Renal cortex interstitium (tissue), 11 donors: ENCODE results near the gene PTPN1. TPM values are rescaled to one million over a fixed set of nuclear protein-coding genes. Genes with fewer than 3 reads are reported as not detected.
"Not testable (repeated sequence)": the region's sequence is repeated elsewhere in the genome, so short reads cannot be mapped to it uniquely, and the experiment has no call there.

Experiments
- DNase-seq, 11 donors: peaks; one replicate each; pipeline ENCODE4 v3.0.0-alpha.2; 2013; ENCODE audit warnings: low read depth in 9 of 11, low spot score in 4 of 11; ENCODE audit errors: extremely low read depth in 1 of 11
- polyA plus RNA-seq, 3 donors: library from polyadenylated mRNA; unstranded; fragments of 120-200 nt; gene quantifications; one replicate each; pipeline ENCODE4 v1.2.1, GENCODE V29; 2013; ENCODE audit not compliant: insufficient read length in 3 of 3

The PTPN1 gene
- polyA plus RNA-seq, 3 donors, result 32.8 to 33.4 (median 32.8) TPM

DNA sequence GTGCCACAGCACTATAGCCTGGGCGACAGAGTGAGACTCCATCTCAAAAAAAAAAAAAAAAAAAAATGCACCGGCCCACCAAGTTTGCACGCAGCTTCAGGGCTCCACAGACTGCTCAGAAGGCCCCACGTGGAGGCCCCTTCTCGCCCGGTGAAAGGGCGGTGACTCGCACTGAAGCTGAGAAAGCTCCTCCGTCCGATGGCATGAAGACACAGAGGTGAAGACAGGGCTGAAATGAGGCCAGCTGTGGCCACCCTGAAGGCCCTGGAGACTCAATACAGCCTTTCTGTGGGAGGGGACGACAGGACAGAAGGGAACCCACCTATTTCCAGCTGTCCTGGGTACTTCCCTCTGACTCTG is 84.0 kb downstream of the PTPN1 start:
- DNase-seq, result no peak

DNA sequence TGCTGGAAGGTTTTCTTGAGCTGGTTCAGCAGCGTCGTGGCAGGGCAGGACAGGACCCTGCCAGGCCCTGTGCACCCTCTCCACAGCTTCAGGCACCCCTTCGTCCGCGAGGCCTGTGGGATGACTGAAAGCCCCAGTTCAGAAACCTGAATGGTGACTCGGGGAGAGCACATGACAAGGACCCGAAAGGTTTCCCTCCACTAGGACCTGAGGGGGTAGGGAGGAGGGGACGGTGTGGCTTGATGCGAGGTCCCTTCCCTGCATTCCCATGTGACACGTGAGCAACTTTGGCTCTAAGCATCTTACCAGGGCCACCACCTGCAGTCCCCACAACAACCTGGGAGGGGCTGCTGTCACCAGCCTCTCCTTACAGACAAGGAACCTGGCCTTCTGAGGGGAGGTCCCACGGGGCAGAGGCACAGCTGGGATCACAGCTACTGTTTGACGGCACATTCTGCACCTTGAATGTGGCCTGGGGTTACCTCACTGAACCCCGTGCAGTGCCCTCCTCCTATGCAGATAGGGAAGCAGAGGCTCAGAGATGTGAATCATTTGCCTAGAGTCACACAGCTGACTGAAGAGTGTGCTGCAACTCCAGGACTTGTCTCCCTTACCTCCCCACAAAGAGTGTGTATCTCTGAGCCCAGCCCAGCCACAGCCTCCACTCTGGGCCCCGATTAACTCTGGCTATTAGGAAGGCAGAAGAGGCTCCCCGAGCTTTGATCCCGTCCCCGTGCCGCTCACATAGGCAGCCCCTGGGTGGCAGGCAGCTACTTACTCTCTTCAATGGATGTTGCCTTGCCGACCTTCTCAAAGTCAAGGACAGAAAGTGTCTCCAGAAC is 84.6 kb downstream of the PTPN1 start:
- no peak for DNase-seq

DNA sequence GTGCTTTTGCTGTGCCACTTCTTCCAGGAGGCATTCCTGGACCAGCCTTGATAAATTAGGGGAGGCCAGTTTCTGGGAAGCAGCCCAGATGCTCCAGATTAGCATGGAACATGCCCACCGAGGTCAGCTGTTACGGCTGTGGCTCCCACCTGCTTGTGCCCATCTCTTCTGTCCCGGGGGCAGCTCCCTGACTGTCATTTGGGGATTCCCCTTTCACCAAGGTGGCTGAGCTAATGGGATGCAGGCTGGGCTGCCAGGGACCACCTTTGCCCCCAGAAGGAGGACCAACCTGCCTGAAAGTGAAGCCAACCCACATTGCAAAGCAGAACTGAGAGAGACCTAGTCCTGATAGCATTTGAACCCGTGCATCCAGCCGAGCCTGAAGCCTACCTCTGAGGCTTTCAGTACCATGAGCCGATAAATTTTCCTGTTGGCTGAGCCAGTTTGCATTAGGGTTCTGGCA is 85.3 kb downstream of the PTPN1 start:
- DNase-seq, result no peak

DNA sequence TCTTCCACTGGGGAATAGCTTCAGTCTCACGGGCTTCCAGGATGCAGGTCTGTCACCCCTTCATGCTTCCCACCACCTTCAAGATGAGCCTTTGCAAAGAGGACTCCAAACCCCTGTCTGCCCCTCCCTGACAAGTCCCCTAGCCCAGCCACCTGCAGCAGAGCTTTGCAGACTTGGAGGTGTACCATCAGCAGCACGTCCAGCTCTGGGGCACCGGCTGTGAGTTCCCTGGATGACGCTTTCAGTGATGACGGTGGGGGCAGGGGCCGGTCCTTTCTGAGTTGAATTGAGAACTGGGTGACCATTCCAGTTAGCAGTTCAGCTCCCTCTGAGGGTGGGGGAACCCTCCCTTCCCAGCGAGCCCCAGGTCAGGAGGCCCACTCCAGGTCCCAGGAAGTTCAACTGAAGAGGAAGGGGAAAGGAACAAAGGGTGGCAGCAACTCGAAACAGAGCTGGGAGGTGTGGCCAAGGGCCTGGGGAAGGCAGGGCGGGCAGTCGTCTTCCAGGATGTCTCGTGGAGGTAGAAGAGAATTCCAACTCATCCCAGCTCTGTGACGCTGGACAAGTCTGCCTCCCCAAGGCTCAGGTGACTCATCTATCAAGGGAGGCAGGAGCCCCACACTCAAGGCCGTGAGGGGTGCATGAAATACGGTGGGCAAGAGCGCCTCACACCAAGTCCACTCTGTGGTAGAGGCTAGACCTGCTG is 86.0 kb downstream of the PTPN1 start:
- DNase-seq, result no peak

DNA sequence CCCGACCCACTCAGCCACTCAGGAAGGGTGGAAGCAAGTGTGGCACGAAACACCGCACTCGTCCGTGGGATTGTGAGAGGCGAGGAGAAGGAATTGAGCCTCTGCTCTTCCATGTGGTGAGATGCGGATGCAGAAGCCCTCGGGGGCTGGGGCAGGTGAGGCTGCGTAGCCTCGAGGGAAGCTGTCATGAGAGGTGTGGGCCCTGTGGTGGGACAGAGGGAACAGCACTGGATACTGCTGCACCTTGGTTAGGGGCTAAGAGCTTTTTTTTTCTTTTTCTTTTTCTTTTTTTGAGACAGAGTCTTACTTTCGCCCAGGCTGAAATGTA is 86.5 kb downstream of the PTPN1 start:
- DNase-seq, result no peak

DNA sequence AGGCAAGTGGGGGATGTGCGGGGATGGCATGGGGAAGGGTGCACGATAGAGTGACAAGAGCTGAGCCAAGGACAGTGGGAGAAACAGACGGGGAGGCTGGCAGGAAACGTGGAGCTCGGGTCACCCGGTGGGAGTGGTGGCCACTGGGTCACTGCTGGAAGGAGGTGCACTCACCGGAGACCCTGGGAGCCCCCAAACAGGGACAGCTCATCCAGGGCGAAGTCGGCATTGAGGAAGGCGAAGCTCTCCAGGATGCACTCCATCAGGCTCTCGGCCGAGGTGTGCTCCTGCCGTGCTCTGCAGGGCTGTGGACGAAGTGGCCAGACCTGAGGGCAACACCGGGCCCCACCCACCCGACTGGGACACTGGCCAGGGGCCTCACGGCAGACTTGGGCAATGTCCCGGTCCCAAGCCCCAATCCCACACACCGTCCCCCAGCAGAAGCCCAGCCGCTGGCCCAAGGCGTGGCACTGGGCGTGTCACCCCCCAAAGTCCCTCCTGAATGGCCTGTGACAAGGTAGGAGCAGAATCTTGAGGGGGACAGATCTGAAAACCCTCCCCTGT is 87.3 kb downstream of the PTPN1 start:
- DNase-seq, result no peak

DNA sequence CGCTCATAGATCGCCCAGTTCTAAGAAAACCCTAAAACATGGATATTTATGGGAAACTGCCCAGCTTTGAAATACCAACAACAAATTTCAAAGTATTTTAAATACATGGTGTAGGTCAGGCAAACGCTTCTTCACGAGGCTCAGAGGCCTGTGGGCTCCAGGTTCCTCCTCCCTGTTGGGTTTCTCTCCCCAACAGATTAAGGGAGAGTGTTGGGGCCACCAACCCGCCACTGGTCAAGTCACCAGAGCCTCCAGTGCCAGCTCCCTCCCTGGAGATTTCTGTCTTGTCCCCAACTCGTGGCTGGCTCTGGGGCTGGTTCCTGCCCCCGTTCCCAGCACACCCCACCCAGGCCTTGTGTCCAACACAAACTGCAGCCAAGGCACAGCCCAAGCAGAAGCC is 87.9 kb downstream of the PTPN1 start:
- no peak for DNase-seq

DNA sequence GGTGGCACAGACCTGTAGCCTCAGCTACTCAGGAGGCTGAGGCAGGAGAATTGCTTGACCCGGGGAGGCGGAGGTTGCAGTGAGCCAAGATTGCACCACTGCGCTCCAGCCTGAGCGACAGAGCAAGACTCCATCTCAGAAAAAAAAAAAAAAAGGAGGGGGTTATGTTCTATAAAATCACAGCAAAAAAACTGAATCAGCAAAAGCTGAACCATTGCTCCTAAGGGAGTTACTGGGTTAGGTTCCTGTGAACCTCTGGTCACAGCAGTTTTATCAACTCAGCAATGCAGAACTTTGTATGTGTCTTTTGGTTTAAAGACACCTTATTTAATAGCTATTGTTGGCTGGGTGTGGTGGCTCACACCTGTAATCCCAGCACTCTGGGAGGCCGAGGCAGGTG is 88.6 kb downstream of the PTPN1 start:
- not testable (repeated sequence) for DNase-seq

DNA sequence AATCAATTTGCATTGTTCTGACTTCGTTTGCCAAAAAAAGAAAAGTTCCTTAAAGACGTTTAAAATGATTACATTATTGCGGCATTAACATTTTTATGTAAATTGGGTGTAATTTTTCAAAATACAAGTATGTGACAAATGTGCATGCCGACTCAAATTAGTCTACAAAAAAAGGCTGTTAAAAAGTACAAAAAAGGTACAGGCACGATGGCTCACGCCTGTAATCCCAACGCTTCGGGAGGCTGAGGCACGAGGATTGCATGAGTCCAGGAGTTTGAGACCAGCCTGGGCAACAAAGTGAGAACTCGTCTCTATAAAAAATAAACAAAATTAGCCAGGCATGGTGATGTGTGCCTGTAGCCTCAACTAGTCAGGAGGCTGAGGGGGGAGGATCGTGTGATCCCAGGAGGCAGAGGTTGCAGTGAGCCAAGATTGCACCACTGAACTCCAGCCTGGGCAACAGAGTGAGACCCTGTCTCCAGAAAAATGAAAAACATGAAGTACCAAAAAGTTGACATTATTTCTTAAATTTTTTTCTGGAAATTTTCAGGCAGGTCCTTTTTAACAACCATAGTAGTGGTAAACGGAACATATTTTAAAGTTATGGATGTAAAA is 90.2 kb downstream of the PTPN1 start:
- DNase-seq, result no peak

DNA sequence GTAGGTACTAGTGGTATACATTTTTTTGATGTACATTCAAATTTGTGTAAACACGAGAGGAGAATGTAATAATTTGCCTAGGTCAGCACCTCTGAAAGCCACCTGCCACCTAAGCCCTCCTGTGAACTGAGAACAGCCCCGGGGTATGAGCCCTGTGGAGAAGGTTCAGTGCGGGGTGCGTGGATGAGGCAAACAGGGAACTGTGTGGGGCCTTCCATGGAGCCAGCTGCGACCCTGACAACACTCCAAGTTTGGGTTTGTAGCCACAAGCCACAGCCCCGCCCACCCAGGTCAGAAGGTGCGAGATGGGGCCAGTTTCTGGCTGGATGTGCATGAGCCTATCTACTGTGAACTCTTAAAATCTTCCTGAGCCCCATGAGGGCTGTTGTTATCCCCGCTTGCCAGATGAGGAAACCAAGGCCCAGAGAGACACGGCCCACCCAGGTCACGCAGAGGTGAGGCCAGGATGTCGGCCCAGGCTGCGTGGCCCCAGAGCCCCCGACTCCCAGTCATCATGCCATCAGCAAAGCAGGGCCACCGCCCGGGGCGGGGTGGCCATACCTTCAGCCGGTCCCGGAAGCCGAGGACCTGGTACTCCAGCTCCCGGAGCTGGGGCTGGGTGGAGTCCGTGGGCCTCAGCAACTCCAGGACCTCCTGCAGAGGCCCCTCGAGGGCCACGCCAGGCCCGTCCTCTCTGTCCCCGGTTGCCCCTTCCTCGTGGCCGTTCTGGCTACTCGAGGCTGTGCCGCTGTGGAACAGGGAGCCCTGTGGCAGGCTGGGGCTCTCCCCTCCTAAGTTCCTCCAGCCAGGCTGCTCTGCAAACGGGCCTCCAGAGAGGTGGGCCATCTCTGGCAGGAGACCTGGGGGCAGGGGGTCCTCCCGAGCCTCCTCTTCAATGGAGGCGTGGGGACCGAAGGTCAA is 91.6 kb downstream of the PTPN1 start:
- DNase-seq, result no peak

DNA sequence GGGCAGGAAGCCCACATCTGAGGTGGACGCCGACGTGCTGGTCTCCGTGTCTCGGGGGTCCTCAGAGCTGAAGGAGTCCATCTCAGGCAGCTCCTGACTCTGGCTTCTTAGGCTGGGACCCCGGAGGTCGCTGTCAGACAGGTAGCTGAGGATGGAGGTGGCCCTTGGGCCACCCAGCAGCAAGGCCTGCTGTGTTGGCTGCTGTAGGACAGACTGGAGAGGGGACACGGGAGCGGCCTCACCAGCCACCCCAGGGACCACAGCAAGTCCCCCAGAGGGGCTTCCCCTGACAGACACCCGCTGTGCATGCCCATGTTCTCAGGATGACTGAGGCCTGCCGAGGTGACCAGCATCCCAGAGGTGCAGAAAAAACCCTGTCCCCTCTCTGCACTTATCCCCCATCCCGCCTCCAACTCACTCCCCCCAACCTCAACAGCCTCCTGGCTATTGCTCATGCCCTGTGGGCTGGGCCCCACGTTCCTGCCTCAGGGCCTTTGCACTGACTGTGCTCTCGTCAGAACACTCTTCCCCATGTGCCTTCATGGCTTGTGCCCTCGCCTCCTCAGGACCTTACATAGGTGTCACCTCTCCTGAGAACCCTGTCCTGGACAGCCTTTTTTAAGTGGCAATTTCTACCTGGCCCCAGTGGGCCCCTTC is 92.4 kb downstream of the PTPN1 start:
- DNase-seq, result no peak

DNA sequence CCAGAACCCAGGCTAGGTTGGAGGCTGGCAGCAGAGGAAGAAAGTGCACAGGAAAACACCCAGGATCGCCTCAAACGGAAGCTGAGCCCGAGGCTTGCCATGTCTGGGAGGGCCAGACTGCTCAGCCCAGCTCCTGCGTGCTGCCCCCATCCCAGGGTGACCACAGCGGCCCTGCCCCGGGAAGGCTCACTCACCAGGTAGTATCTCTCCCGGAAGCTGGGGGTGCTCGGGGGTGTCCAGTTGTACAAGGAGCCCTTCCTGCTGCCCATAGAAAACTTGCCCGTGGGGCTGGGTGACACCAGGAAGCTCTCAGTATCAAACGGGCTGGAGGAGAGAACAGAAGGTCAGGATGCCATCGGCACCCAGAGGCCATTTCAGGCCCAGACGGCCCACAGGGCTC is 94.3 kb downstream of the PTPN1 start:
- no peak for DNase-seq

DNA sequence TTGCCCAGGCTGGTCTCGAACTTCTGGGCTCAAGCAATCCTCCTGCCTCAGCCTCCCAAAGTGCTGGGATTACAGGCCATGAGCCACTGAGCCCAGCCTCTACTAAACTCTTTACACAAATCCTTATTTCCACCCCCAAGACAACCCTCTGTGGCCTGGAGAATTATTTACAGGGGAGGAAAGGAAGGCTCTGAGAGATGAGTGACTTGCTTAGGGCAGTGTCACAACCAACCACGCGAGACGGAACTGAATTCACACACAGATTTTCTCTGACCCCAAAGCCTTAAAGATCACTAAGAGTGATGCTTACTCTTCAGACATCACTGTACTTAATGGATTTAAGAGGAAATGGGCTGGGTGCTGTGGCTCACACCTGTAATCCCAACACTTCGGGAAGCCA is 95.0 kb downstream of the PTPN1 start:
- DNase-seq, result no peak

DNA sequence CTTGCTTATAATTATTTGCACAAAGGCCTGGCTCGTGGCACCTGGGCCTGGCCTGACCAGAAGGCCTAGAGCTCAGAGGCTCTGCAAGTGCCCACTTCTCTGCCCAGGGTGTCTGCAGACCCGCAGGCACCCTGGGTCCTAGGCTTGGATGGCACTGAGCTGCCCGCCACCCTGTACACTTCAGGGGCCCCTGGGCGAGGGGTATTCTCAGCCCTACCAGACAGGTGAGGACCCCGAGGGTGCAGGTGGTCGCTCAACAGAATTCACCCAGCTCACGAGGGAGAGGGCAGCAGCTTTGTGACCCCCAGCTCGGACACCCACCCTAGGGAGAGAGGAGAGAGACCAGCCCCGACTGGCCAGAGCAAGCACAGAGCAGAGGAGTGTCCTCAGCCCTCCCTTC is 97.3 kb downstream of the PTPN1 start:
- DNase-seq, result no peak

DNA sequence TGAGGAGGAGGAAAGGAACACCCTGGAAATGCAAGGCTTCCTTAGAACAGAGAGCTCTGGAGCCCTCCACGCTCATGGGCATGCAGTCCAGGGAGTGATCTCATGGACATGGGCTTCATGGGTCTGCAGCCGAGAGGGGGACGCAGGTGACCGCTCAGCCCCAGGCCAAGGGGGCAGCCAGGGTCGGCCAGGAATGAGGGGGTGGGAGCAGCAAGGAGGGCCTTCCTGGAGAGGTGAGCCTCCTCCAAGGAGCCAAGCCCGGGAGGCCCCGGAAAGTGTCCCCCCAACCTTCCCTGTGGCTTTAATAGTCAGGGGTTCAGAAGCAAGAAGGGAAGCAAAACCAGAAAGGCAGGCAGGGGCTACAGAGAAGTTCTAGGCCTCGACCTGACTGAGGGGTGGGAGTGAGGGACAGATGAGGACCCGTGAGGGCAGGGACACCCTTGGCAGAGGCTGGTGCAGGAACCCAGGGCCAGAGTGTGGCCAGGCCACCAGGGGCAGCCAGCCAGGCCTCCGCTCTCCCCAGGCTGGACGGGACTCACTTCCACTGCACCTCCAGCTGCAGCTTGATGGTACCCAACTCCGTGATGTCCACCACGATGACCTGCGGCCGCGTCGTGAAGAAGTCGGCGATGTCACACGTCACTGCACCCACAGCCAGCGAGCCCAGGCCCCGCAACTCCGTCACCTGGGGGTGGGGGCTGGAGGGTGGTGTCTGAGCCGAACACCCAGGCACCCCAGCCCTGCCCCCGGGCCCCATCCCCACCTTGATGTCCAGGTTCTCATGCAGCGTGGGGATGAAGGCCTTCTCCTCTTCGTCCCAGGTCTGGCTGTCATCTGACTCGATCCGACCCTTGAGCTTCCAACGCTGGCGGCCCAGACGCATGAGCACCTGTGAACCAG is 97.9 kb downstream of the PTPN1 start:
- DNase-seq, result no peak

DNA sequence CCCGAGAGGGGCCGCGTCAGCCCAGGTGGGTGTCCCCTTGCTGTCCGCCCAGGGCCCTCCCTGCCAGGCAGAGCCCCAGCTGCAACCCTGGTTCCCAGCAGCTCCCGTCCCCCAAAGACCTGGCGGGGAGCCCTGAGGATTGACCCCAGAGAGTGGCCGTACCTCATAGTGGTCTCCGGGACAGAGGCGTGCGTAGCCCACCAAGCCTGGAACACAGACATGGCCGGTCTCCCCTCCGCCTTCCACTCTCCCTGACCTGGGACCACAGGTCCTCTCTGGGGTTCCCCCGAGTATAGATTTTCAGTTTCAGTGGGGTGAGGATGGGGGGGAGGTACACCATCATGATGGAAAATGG is 98.5 kb downstream of the PTPN1 start:
- no peak for DNase-seq

DNA sequence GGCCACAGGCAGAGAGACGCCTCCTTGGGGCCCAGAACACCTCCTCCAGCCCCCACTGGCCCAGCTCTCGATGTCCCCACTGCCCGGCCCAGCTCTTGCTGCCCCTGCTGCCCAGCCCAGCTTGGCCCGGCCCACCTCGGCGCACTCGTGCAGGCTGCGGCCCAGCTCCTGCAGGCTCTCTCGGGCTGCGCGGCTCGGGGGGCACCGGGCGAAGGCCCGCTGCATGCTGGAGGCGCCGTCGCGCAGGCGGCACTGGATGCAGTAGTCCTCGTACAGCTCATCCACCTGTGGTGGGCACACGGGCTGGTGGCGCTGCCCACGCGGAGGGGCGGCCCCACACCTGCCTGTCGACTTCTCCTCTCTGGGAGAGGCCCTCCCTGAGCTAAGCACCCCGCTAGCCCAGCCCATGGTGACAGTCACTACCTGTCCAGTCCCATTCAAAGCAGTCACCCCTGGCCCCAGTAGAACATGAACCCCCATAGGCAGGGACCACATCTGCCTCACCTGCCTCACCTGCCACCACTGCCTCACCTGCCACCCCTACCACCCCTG is 99.3 kb downstream of the PTPN1 start:
- DNase-seq, result no peak
